ENCODE measurements around the gene CD300LF. TPM values are rescaled to one million over a fixed set of nuclear protein-coding genes. Genes with fewer than 3 reads are reported as not detected.
A peak's percentile ranks its signal among the peaks of the same experiment; 100 is the strongest.

The CD300LF gene
- total RNA-seq, 1 experiment from 2014 or later, result not detected

GRCh38 chr17:74671031-74671771, 41.5 kb downstream of the CD300LF start (continued):
- TF ChIP-seq RELA (CRISPR knock-in tag; IDR thresholded peaks at IDR 0.05; ENCODE audit: borderline replicate concordance) (peak; percentile 100), ELF4 (CRISPR knock-in tag; IDR thresholded peaks at IDR 0.05; ENCODE audit: low read depth) (peak; percentile 100), ZNF121 (CRISPR knock-in tag; IDR thresholded peaks at IDR 0.05) (peak; percentile 95), ZSCAN18 (CRISPR knock-in tag; IDR thresholded peaks at IDR 0.05) (peak; percentile 96), SOX15 (CRISPR knock-in tag; IDR thresholded peaks at IDR 0.05) (no peak), ATF6 (CRISPR knock-in tag; IDR thresholded peaks at IDR 0.05) (peak; percentile 97)

- ChIA-PET CTCF (interaction anchor here (0.9 to 4.2 kb wide), 7 partner anchors 13 to 291 kb away, joined by 3 to 43 read pairs (median 7); partner anchors contain the start of genes FDXR and RAB37), POLR2A (no interaction called here)
Observed at GRCh38 chr17:74670329-74670728, 42.4 kb downstream of the CD300LF start.

GRCh38 chr17:74663561-74663960, 49.2 kb downstream of the CD300LF start:
- no peaks in the 10 kb centered on the region for H3K36me3 Mint-ChIP-seq
- CTCF ChIA-PET, result interaction anchor here (0.6 to 2.4 kb wide), 3 partner anchors 73 to 198 kb away, joined by 4 to 20 read pairs (median 6); partner anchors contain the start of gene RAB37
- H3K4me3 Mint-ChIP-seq, result no peak overlapping the region
- DNase-seq (ENCODE audit: low spot score) (no peak), ATAC-seq (no peak)
- no peaks in the 10 kb centered on the region for H3K9me3 Mint-ChIP-seq
- POLR2A ChIA-PET, result no interaction called here
- H3K4me1 Mint-ChIP-seq, result peaks cover 20% of the 10 kb centered on the region
- no peak overlapping the region for H3K27ac Mint-ChIP-seq
- peaks cover 15% of the 10 kb centered on the region for H3K27me3 Mint-ChIP-seq (ENCODE audit: low read depth)
- TF ChIP-seq FOXJ3 (CRISPR knock-in tag; IDR thresholded peaks at IDR 0.05; ENCODE audit: borderline replicate concordance) (no peak), ZSCAN18 (CRISPR knock-in tag; IDR thresholded peaks at IDR 0.05) (no peak), ZNF512 (CRISPR knock-in tag; IDR thresholded peaks at IDR 0.05; ENCODE audit: borderline replicate concordance) (no peak), RELA (CRISPR knock-in tag; IDR thresholded peaks at IDR 0.05; ENCODE audit: borderline replicate concordance) (no peak), HMGA2 (CRISPR knock-in tag; IDR thresholded peaks at IDR 0.05) (no peak), E2F1 (CRISPR knock-in tag; IDR thresholded peaks at IDR 0.05) (no peak), ZNF219 (CRISPR knock-in tag; IDR thresholded peaks at IDR 0.05; ENCODE audit: borderline replicate concordance) (no peak), AFF4 (CRISPR knock-in tag; IDR thresholded peaks at IDR 0.05; ENCODE audit: borderline replicate concordance) (no peak), GRHL2 (CRISPR knock-in tag; IDR thresholded peaks at IDR 0.05; ENCODE audit: insufficient replicate concordance, severe bottlenecking) (no peak)

More at GRCh38 chr17:74670329-74670728, 42.4 kb downstream of the CD300LF start:
- Mint-ChIP-seq H3K36me3 (no peaks in the 10 kb centered on the region), H3K27ac (no peak overlapping the region), H3K9me3 (no peaks in the 10 kb centered on the region), H3K4me1 (peaks cover 5% of the 10 kb centered on the region), H3K4me3 (no peak overlapping the region), H3K27me3 (ENCODE audit: low read depth) (peaks cover 76% of the 10 kb centered on the region)
- TF ChIP-seq ATF3 (CRISPR knock-in tag; conservative IDR thresholded peaks at IDR 0.05) (no peak), ATF1 (CRISPR knock-in tag; IDR thresholded peaks at IDR 0.05) (no peak), HMGA2 (CRISPR knock-in tag; IDR thresholded peaks at IDR 0.05) (no peak), NR2C2 (CRISPR knock-in tag; IDR thresholded peaks at IDR 0.05) (no peak), ZNF317 (CRISPR knock-in tag; IDR thresholded peaks at IDR 0.05; ENCODE audit: borderline replicate concordance, low read depth) (no peak), KAT7 (CRISPR knock-in tag; IDR thresholded peaks at IDR 0.05; ENCODE audit: borderline replicate concordance) (no peak), CBFB (CRISPR knock-in tag; IDR thresholded peaks at IDR 0.05; ENCODE audit: low read depth) (no peak), USF1 (CRISPR knock-in tag; IDR thresholded peaks at IDR 0.05) (no peak)
- DNase-seq (ENCODE audit: low spot score), result no peak
- no peak for ATAC-seq
